Neuronal stem cell (in vitro differentiated cells): ENCODE measurements around the gene PNPLA7.
A peak's percentile ranks its signal among the peaks of the same experiment; 100 is the strongest.
"Not testable (repeated sequence)": the region's sequence is repeated elsewhere in the genome, so short reads cannot be mapped to it uniquely, and the experiment has no call there.

Source experiments
- DNase-seq: peaks from one replicate; pipeline ENCODE4 v3.0.0-alpha.2; 2013; ENCODE audit warnings: low spot score
- H2AFZ ChIP-seq: one replicate; pipeline ENCODE4 v1.6.1; 2013; ENCODE audit warnings: mild to moderate bottlenecking, low read length, inconsistent platforms
- H2AK5ac ChIP-seq: 2 replicates; pipeline ENCODE4 v1.6.1; 2013; ENCODE audit warnings: low read depth, mild to moderate bottlenecking, inconsistent platforms, low read length, moderate library complexity, mixed read lengths
- H2BK120ac ChIP-seq: 2 replicates; pipeline ENCODE4 v1.6.1; 2013; ENCODE audit warnings: low read depth, mild to moderate bottlenecking, inconsistent platforms, low read length, moderate library complexity, mixed read lengths
- H2BK12ac ChIP-seq: one replicate; pipeline ENCODE4 v1.6.1; 2013; ENCODE audit warnings: low read length, inconsistent platforms
- H2BK15ac ChIP-seq: 2 replicates; pipeline ENCODE4 v1.6.1; 2013; ENCODE audit warnings: mild to moderate bottlenecking, low read length, inconsistent platforms, mixed read lengths
- H2BK5ac ChIP-seq: one replicate; pipeline ENCODE4 v1.6.1; 2013; ENCODE audit warnings: inconsistent platforms, mild to moderate bottlenecking, low read length, moderate library complexity
- H3K14ac ChIP-seq: one replicate; pipeline ENCODE4 v1.6.1; 2013; ENCODE audit warnings: low read length, inconsistent platforms
- H3K18ac ChIP-seq: 2 replicates; pipeline ENCODE4 v1.6.1; 2013; ENCODE audit warnings: low read length, inconsistent platforms
- H3K23ac ChIP-seq: 2 replicates; pipeline ENCODE4 v1.6.1; 2013; ENCODE audit warnings: low read depth, mild to moderate bottlenecking, mixed read lengths, low read length, inconsistent platforms; ENCODE audit not compliant: poor library complexity
- H3K27ac ChIP-seq: replicated peaks from 3 replicates; pipeline ENCODE4 v1.5.1; 2013; ENCODE audit warnings: low read length, inconsistent platforms
- H3K27me3 ChIP-seq, 3 experiments: 2 replicates each; pipeline ENCODE4 v1.6.1; 2013; ENCODE audit warnings: low read length in 3 of 3, mild to moderate bottlenecking in 2 of 3, inconsistent platforms in 1 of 3, low read depth in 1 of 3, mixed read lengths in 1 of 3, moderate library complexity in 1 of 3; ENCODE audit not compliant: control insufficient read depth in 3 of 3, insufficient read depth in 3 of 3
- H3K36me3 ChIP-seq, 2 donors: replicated peaks in 1 of 2; 2 replicates each; pipeline ENCODE4 v1.6.1; 2013; ENCODE audit warnings: low read length in 2 of 2; ENCODE audit not compliant: control insufficient read depth in 2 of 2, insufficient read depth in 2 of 2
- H3K4ac ChIP-seq: 2 replicates; pipeline ENCODE4 v1.6.1; 2013; ENCODE audit warnings: inconsistent platforms, mild to moderate bottlenecking, low read length, moderate library complexity
- H3K4me1 ChIP-seq, 2 donors: 1 replicate in 1 of 2; 2 replicates in 1 of 2; pipeline ENCODE4 v1.6.1; 2013; ENCODE audit warnings: low read length in 2 of 2, low read depth in 1 of 2; ENCODE audit not compliant: control insufficient read depth in 2 of 2, insufficient read depth in 1 of 2
- H3K4me2 ChIP-seq: one replicate; pipeline ENCODE4 v1.6.1; 2013; ENCODE audit warnings: mild to moderate bottlenecking, low read length, inconsistent platforms; ENCODE audit not compliant: insufficient read depth, poor library complexity, severe bottlenecking
- H3K4me3 ChIP-seq, 2 donors: 2 replicates each; pipeline ENCODE4 v1.5.1; 2013; ENCODE audit warnings: low read length in 2 of 2, mild to moderate bottlenecking in 2 of 2, inconsistent platforms in 1 of 2, moderate library complexity in 1 of 2
- H3K79me1 ChIP-seq: one replicate; pipeline ENCODE4 v1.6.1; 2013; ENCODE audit warnings: low read depth, mild to moderate bottlenecking, inconsistent platforms, low read length, moderate library complexity
- H3K9ac ChIP-seq: one replicate; pipeline ENCODE4 v1.6.1; 2013; ENCODE audit warnings: mild to moderate bottlenecking, low read depth, low read length, inconsistent platforms; ENCODE audit not compliant: poor library complexity
- H3K9me3 ChIP-seq, 2 donors: replicated peaks in 1 of 2; 2 replicates each; pipeline versions ENCODE3 to v1.6.1; 2013; ENCODE audit warnings: low read length in 2 of 2, mild to moderate bottlenecking in 2 of 2, inconsistent platforms in 1 of 2, low read depth in 1 of 2, mixed read lengths in 1 of 2, moderate library complexity in 1 of 2; ENCODE audit not compliant: control insufficient read depth in 2 of 2, insufficient read depth in 1 of 2
- H4K8ac ChIP-seq: one replicate; pipeline ENCODE4 v1.6.1; 2013; ENCODE audit warnings: low read depth, mild to moderate bottlenecking, inconsistent platforms, low read length, moderate library complexity
- H4K91ac ChIP-seq: one replicate; pipeline ENCODE4 v1.6.1; 2013; ENCODE audit warnings: low read length, low read depth, mild to moderate bottlenecking, inconsistent platforms; ENCODE audit not compliant: poor library complexity
- WGBS, 2 donors: extraction: QIAGEN DNeasy Blood & Tissue Kit; methylation state at CpG; one replicate each; pipeline ENCODE4 v1.1.7; 2013; ENCODE audit warnings: missing lambda C conversion rate in 2 of 2, mixed read lengths in 1 of 2; ENCODE audit not compliant: insufficient read length in 2 of 2, insufficient replicate concordance in 1 of 2; ENCODE audit errors: extremely low coverage in 2 of 2; 5-methylcytosine and 5-hydroxymethylcytosine counted together

Gene PNPLA7

GRCh38 chr9:137452761-137453642 lies 97.2 kb downstream of the PNPLA7 start:
- no CpG with 5 or more reads among the region's 43 CpGs for WGBS, 2 donors

GRCh38 chr9:137452006-137452760 lies 98.0 kb downstream of the PNPLA7 start:
- H3K27me3 ChIP-seq, result no peaks in the 10 kb centered on the region
- no peak overlapping the region for H3K23ac ChIP-seq
- no peak overlapping the region for H3K27ac ChIP-seq
- no peak overlapping the region for H3K14ac ChIP-seq
- no peak overlapping the region for H4K91ac ChIP-seq
- no peak overlapping the region for H4K8ac ChIP-seq
- H3K79me1 ChIP-seq, result peaks cover 16% of the 10 kb centered on the region
- DNase-seq, result no peak
- H2AFZ ChIP-seq, result no peak overlapping the region
- H2BK120ac ChIP-seq, result no peak overlapping the region
- H3K4me2 ChIP-seq, result no peak overlapping the region
- H3K4me3 ChIP-seq, result no peak overlapping the region
- H3K4me1 ChIP-seq, result peaks cover 0 to 16% of the 10 kb centered on the region in 2 donors
- peak overlapping the region; percentile 22 for H2BK12ac ChIP-seq
- peak overlapping the region; percentile 84 for H3K9ac ChIP-seq
- H3K36me3 ChIP-seq, result peaks cover 29 to 63% of the 10 kb centered on the region in 2 donors
- H2BK5ac ChIP-seq, result no peak overlapping the region
- peak overlapping the region; percentile 95 for H2AK5ac ChIP-seq
- peak overlapping the region; percentile 53 for H3K4ac ChIP-seq
- H3K18ac ChIP-seq, result peak overlapping the region; percentile 71
- peak overlapping the region; percentile 81 for H2BK15ac ChIP-seq
- no CpG with 5 or more reads among the region's 17 CpGs for WGBS, 2 donors
- no peaks in the 10 kb centered on the region for H3K9me3 ChIP-seq

More at GRCh38 chr9:137452761-137453642, 97.2 kb downstream of the PNPLA7 start:
- Histone ChIP-seq H3K4me1 (peaks cover 2 to 19% of the 10 kb centered on the region in 2 donors), H2BK15ac (peak overlapping the region; percentile 95), H2AFZ (no peak overlapping the region), H2BK12ac (peak overlapping the region; percentile 94), H2BK5ac (peak overlapping the region; percentile 66), H4K8ac (no peak overlapping the region), H3K4me2 (peak overlapping the region; percentile 73), H3K79me1 (peaks cover 21% of the 10 kb centered on the region), H3K36me3 (peaks cover 30 to 70% of the 10 kb centered on the region in 2 donors), H3K14ac (peak overlapping the region; percentile 9), H3K18ac (peak overlapping the region; percentile 93), H2BK120ac (no peak overlapping the region), H3K4ac (no peak overlapping the region), H3K9ac (peak overlapping the region; percentile 72), H4K91ac (no peak overlapping the region), H3K27me3 (no peaks in the 10 kb centered on the region), H3K9me3 (no peaks in the 10 kb centered on the region), H3K4me3 (peak overlapping the region in 1 of 2 donors; percentile 69), H3K27ac (peak overlapping the region; percentile 67), H2AK5ac (peak overlapping the region; percentile 95), H3K23ac (peak overlapping the region; percentile 85)
- DNase-seq, result no peak

GRCh38 chr9:137451264-137452005 lies 98.8 kb downstream of the PNPLA7 start:
- H3K18ac ChIP-seq, result not testable (repeated sequence)
- WGBS, 2 donors, result no CpG with 5 or more reads among the region's 31 CpGs

More at GRCh38 chr9:137451264-137452005, 98.8 kb downstream of the PNPLA7 start:
- not testable (repeated sequence) for H2BK120ac ChIP-seq, H2BK5ac ChIP-seq, H2BK12ac ChIP-seq, H4K8ac ChIP-seq, H3K4me2 ChIP-seq, H2AK5ac ChIP-seq, H3K4me3 ChIP-seq, H2AFZ ChIP-seq, H3K9me3 ChIP-seq, H3K9ac ChIP-seq, H3K4ac ChIP-seq, H3K14ac ChIP-seq, H3K23ac ChIP-seq, DNase-seq, H4K91ac ChIP-seq, H3K27ac ChIP-seq, H3K27me3 ChIP-seq, H2BK15ac ChIP-seq
- Histone ChIP-seq H3K36me3 (peaks cover 26 to 55% of the 10 kb centered on the region in 2 donors), H3K79me1 (peaks cover 13% of the 10 kb centered on the region), H3K4me1 (peaks cover 1 to 16% of the 10 kb centered on the region in 2 donors)
